NT2/D1 (cell line): ENCODE results near the gene TMEM255B.

ENCODE experiments used
- SUZ12 ChIP-seq: IDR thresholded peaks from 2 replicates; pipeline ENCODE4 v1.6.1; 2011; ENCODE audit not compliant: insufficient read length, insufficient read depth; ENCODE audit errors: extremely low read depth
- YY1 ChIP-seq: IDR thresholded peaks from 2 replicates; pipeline ENCODE4 v1.6.1; 2011; ENCODE audit not compliant: insufficient read length, insufficient read depth

DNA sequence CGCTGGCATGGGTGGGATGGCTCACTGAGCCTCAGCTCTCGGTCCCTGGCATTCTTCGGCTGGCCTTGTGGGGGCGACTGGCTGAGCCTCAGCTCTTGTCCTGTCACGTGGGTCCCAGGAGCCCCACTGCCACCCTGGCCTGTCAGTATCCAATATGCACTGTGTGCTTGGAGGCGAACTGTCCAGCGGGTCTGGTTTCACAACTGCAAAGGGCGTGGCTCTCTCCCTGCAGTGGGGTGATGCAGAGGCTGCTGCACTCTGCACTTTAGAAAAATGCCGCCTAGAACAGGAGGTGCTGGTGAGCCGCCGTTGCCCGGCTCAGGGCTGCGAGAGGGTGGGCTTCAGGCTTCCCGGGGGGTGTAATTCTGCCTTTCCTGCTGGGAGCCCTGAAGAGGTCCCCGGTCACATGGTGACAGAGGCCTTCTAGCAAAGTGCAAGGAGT, 17.0 kb upstream of the TMEM255B start:
- TF ChIP-seq YY1 (no peak), SUZ12 (no peak)
